Sigmoid colon (tissue), 4 donors: ENCODE data around the gene VANGL2.

Experiments
- POLR2AphosphoS5 ChIP-seq, 4 donors: sonication (generic); formaldehyde crosslinking; IDR thresholded peaks; one replicate each; pipeline ENCODE4 v1.6.1; 2017; ENCODE audit warnings: antibody characterized with exemption in 4 of 4
- TF ChIP-seq, protein P1 (sequence below), 4 experiments: fragments of 450-650 bp in 3 of 4; fragments of 200-600 bp in 1 of 4; IDR thresholded peaks; one replicate each; pipeline ENCODE4 v1.5.1; 2016 to 2019; ENCODE audit warnings: antibody characterized with exemption in 4 of 4, mild to moderate bottlenecking in 3 of 4, moderate library complexity in 2 of 4

DNA sequence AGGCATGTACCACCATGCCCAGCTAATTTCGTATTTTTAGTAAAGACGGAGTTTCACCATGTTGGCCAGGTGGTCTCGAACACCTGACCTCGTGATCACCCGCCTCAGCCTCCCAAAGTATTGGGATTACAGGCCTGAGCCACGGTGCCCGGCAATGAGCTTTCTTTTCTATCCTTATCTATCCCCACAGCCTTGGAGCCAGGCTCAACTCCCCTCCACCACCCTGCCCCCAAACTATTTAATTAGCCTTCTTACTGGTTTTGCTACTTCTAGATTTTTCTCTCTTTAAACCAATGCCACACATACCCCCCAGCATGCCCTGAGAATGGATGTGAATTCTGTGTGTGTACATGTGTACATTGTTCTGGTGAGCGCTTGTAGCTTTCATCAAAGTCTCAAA, 5.7 kb upstream of the VANGL2 start:
- TF ChIP-seq, protein P1, sequence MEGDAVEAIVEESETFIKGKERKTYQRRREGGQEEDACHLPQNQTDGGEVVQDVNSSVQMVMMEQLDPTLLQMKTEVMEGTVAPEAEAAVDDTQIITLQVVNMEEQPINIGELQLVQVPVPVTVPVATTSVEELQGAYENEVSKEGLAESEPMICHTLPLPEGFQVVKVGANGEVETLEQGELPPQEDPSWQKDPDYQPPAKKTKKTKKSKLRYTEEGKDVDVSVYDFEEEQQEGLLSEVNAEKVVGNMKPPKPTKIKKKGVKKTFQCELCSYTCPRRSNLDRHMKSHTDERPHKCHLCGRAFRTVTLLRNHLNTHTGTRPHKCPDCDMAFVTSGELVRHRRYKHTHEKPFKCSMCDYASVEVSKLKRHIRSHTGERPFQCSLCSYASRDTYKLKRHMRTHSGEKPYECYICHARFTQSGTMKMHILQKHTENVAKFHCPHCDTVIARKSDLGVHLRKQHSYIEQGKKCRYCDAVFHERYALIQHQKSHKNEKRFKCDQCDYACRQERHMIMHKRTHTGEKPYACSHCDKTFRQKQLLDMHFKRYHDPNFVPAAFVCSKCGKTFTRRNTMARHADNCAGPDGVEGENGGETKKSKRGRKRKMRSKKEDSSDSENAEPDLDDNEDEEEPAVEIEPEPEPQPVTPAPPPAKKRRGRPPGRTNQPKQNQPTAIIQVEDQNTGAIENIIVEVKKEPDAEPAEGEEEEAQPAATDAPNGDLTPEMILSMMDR (IDR thresholded peaks at IDR 0.05): no peak
- TF ChIP-seq POLR2AphosphoS5 (IDR thresholded peaks at IDR 0.05): no peak
